Hindlimb muscle (tissue), 1 donor: Measurements from ENCODE around the gene IFI44L. TPM values are rescaled to one million over a fixed set of nuclear protein-coding genes. Genes with fewer than 3 reads are reported as not detected.
A peak's percentile ranks its signal among the peaks of the same experiment; 100 is the strongest.

Source experiments
- DNase-seq: peaks from one replicate; pipeline ENCODE4 v3.0.0-alpha.2; 2013
- polyA plus RNA-seq: library from polyadenylated mRNA; unstranded; fragments of 120-200 nt; gene quantifications from one replicate; pipeline ENCODE4 v1.2.1, GENCODE V29; 2013; ENCODE audit not compliant: insufficient read length

IFI44L gene
- polyA plus RNA-seq = 1.7 TPM

DNA sequence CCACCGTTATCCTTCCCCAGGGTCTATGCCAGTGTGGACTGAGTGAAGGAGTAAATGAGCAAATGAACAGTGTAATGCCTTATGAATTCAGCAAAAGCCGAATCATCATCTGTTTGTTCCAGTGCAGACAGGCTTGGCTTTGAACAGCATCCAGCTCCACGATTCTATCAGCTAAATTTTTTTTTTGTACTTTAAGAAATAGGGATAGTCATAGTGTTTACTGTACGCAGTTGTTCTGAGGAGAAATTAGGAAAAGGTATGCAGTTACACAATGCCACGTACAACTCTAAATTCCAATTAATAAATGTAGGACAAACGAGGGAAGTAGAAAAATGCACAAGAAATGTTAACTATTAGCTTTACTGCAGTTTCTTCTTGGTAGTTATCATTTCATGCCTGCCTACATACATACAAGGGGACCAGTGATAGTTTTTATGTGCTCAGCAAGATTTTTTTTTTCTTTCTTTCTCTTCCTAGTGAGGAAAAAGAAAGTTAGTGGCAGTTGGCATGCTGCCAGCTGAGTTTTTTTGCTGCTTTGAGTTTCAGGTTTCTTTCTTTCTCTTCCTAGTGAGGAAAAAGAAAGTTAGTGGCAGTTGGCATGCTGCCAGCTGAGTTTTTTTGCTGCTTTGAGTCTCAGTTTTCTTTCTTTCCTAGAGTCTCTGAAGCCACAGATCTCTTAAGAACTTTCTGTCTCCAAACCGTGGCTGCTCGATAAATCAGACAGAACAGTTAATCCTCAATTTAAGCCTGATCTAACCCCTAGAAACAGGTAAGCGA lies at the start of gene IFI44L:
TSS of gene IFI44L (plus strand) at position 646 of the 777 bp plus-strand sequence. CDS start 7,468 bp downstream, outside the sequence.
- DNase-seq = peak; percentile 37

DNA sequence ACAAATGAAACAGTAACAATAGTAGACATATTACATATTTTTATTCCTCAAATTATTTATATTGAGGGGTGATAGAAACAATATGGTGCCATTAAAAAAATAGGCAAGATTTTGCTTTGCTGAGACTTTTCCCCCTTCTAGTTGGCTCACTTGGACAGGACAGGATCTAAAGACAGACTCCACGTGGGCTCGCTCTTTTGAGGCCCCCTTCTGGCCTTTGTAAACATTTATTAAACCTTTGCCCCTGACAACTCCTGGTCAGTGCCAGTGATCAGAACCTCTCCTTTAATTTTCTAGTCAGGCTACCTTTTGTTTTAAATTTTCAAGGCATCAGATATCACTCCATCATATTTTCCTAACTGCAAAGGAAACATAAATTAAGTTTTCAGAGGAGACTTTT lies 49.7 kb upstream of the IFI44L start:
- no peak for DNase-seq

DNA sequence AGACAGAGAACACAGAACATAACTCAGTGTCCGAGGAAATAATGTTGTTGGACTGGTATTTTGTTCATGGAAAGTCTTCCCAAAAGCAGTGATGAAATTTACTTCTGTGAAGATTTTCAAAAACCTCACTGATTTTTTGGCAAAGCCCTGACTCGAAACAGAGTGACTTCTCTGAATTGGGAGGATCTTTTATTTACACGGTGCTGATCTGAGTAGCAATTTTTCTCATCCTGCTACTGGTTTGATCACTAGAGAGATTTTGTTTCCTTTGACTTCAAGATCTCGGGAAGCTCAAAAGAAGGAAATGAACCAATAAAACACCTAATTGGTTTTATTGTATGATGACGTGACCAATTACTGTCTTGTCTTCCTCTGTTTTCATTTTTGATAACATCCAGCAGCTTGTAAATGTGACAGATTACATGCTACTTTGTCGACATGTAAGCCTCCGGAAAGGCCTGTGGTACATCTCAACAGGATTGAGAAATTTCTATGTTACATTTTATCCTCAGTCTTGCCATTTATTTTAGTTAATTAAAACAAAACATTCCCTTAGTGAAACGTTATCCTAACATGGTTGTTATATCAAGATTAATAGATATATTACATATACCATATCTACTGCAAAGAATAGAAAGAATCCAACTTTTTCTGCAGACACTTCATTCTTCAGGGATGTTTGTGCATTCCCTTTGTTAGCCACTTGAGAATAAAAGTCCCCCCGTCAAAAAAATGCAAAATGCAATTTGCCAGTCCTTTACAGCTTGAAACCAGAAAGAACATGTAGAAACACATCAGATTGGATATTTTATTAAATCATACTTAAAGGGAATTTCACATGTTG lies 42.8 kb upstream of the IFI44L start:
- no peak for DNase-seq

DNA sequence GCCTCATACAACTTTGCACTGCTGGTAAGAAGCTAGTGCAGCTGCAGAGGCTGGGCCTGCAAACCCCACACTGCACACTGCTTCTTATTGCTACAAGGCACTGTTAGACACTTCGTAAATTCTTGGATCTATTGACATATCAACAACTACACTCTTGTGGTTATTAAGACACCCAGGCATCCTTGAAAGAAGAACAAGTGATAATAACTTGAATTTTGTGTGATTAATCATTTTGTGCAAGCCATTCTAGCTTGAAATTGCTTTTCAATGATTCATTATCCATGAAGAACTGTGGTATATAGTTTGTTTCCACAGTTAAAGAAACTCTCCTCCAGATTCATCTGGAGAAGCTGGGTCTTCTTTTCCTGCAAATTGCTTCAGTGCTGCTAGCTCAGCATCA lies 33.7 kb upstream of the IFI44L start:
- DNase-seq = no peak

DNA sequence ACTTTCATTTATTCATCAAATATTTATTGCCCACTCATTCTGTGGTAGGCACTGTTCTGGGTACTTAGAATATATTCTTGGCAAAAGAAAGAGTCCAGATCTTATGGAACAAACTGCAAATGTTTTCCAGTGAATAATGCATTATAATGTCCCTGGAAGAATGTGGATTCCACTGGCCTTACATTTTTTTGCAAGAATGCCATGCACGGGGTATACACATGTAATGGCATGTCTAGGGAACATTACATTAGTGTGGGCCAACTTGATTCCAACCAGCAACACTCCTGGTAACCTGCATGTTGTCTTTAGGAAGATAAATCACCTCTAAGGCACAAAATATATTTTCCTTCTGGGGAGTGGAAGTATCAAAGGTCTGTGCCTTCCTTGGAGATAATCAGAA lies 33.0 kb upstream of the IFI44L start:
- no peak for DNase-seq

DNA sequence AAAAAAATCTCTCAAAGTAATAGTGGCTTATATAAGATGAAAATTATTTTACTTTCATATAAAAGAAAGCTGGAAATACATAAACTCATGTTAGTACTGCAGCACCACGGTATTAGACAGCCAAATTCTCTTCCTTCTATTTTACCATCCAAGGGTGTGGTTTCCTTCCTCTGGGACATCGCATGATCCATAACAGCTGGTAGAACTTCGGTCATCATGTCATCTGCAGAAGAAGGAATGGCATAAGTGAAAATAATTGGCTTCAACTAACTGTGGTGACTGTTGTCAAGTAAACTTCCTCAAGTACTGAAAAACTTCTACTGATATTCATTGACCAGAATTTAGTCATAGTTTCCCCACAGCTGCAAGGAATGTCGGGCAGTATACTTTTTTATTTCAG lies 28.3 kb upstream of the IFI44L start:
- DNase-seq = peak; percentile 3

DNA sequence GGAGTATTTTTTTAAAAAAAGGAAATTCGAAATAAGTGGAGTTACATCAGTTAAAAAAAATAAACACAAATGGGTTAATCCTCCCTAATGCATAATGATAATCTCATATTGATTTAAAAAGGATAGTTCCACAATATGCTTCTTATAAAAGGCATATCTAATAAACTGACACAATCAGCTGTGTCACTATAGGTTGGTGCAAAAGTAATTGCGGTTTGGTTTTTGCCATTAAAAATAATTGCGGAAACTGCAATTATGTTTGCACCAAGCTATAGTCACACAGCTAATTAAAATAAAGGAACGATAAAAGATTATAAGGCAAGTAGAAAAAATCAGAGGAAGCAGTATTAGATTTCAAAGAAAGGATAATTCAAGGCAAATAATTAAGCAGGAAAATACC lies 21.0 kb upstream of the IFI44L start:
- no peak for DNase-seq

DNA sequence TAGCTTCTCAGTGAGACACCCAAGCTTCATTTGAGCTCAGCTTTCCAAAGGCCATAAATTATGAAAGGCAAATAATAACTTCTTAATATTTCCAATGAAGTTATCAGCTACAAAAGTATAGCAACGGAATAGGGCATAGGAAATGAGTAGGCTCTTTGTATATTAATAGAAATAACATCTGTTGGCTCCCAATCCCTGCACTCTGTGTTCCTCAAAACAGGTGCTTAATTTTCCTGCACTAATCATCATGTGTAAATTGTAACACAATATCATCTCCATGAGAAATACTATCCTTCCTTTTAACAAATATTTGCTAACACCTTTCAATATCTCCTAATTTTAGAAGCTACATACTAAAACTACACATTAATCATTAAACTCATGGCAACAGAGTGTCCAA lies 19.2 kb upstream of the IFI44L start:
- DNase-seq = no peak

DNA sequence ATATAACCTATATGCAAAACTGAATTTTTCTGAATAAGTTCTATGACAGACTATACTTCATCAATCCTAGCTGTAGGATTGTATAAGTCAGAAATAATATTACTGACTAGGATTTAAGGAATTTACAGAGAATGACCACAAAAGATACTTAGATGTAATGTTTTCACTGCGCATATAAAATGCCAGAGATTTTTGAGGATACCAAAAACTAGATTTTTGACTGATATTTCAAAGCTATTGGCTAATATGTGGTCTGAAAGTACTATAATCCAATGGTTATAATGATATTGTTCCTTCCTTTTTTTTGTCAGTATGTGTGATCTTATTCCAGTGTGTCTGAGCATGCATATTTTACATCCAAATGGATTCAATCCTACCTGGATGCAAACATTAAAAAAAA lies 17.0 kb upstream of the IFI44L start:
- no peak for DNase-seq

DNA sequence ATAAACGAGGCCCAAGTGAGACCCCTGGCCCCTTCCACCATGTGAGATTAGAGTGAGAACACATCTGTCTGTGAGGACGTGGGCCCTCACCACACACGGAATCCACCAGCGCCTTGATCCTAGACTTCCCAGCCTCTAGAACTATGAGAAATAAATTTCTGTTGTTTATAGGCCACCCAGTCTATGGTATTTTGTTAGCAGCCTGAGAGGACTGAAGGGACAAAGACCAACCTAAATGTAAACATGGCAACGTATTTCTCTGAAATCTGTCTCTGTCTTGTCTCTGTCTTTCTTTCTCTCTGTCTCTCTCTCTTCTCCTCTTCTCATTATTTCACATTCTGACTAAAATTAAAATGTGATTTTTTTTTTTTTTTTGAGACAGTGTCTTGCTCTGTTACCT lies 15.6 kb upstream of the IFI44L start:
- DNase-seq = no peak

DNA sequence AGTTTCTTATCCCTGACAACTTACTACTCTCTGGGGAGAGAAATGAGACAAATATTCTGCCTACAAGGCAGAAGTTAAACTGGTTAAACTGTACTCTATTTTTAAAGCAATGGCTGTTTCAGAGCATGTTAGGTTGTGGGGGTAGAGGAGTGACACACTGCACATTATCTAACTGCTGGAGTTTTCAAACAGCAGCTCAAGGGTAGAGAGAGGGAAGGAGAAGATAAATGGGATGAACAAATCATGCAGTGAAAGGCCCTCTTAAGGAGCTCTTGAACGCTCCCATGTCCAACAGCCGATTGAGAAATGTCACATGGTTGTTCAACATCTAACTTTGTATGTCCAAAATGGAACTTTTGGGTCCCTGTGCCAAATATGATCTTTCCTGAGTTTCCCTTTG lies 14.0 kb upstream of the IFI44L start:
- no peak for DNase-seq

DNA sequence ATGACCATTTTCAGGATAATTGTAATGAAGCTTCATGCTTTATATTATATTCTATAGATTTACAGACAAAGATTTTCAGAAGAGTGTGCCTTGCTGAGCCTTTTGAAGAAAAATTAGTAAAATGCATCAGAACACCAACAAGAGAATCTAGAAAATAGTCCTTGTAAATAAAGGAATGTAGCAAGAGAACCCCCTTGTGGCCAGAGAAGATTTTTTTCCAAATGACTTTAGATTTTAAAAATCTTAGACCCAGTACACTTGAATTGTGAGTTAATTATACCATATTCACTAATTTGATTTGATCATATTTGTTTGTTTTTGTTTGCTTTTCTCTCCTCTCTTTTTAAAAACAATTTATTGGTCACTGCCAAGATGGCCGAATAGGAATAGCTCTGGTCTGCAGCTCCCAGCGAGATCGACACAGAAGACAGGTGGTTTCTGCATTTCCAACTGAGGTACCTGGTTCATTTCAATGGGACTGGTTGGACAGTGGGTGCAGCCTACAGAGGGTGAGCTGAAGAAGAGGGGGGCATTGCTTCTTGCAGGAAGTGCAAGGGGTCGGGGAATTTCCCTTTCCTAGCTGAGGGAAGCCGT lies 12.8 kb upstream of the IFI44L start:
- DNase-seq = peak; percentile 6

DNA sequence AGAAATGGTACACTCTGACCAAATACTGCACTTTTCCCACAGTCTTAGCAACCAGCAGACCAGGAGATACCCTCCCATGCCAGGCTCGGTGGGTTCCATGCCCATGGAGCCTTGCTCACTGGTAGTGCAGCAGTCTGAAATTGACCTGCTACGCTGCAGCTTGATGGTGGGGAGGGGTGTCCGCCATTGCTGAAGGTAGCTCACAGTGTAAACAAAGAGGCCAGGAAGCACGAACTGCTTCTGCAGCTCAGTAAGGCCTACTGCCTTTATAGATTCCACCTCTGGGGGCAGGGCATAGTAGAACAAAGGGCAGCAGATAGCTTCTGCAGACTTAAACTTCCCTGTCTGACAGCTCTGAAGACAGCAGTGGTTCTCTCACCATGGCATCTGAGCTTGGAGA lies 12.3 kb upstream of the IFI44L start:
- no peak for DNase-seq

DNA sequence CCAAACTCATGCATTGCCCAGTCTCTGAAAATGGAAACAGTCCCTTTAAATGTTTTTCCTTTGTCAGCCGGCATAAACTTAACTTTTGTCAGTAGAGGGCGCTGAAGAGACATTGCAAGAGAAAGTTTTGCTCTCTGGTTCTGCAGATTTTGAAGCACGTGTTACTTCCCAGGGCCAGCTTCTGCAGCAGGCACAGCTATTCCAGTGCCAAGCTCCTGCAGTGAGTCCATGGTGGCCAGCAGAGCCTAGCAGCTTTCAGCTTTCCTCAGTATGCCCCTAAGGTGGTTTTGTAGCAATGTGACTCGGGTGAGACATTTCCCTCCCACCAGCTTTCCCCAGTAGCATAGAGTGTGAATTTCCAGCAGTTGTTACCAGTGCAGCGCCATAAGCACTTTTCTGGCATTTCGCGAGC lies 2.6 kb upstream of the IFI44L start:
- peak; percentile 80 for DNase-seq

DNA sequence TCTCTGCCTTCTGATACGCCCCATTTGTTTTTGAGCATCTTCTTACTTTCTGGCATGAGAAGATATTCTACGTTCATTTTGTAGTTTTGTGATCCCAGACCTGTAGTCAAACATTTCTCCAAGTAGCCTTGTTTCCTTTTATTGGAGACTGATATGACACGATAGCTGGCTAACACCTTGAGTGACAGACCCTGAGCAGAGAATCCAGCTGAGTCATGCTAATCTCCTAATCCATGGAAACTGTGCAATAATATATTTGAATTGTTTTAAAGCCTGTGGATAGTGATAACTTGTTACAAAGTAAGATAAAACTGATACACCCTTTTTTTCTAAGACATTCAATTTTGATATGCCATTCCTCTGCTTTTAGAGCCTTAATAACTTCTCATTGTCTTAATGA lies 1.2 kb upstream of the IFI44L start:
- no peak for DNase-seq

DNA sequence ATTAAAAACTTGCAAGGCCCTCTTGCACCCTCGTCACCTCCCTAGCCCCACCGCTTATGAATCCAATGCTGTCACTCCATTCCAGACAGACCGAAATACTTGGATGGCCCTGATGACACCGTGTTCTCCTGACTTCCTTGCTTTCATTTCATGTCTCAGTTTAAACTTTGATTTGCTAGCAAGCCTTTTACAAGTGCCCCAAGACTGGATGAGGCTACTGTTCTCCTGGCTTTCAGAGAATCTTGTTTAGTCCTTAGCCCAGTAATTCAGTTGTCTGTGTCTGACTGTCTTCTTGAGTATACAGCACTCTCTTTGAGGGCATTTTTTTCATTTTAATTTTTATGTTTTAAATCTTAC lies 824 bp upstream of the IFI44L start:
- DNase-seq = no peak

DNA sequence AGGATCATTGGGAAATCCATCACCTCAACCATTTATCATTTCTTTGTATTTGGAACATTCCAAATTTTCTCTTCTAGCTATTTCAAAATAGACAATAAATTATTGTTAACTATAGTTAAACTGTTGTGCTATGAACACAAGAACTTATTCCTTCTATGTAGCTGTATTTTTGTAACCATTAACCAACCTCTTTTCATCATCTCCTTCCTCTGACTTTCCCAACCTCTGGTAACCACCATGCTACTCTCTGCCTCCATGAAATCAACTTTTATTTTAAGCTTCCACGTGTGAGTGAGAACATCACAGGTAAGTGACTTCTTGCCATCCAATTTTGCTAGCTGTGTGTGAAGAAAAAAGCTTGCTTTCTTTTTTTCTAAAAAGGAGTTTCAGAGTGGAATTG lies 418 bp downstream of the IFI44L start:
- DNase-seq = no peak

DNA sequence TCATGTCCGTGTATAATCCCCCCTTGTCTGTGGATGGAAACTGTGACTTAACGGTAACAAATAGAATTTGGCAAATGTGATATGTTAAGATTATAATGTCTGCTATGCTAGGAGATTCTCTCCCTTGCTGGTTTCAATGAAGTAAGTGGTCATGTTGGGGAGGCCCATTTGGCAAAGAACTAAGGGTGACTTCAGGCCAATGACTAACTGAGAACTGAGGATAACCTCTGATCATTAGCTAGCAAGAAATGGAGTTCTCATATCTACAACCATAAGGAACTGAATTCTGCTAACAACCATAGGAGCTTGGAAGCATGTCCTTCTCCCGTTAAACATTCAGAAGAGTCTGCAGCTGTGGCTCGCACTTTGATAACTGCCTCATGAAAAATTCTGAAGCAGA lies 2.3 kb downstream of the IFI44L start:
- peak; percentile 6 for DNase-seq

DNA sequence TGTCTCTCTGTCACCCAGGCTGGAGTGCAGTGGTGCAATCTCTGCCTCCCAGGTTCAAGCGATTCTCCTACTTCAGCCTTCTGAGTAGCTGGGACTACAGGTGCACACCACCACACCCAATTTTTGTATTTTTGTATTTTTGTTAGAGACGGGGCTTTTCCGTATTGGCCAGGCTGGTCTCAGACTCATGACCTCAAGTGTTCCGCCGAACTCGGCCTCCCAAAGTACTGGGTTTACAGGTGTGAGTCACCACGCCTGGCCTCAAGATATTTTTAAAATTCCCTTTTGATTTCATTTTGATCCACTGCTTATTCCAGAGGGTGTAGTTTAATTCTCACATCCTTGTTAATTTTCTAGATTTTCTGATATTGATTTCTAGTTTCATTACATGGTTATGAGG lies 3.8 kb downstream of the IFI44L start:
- DNase-seq = no peak

DNA sequence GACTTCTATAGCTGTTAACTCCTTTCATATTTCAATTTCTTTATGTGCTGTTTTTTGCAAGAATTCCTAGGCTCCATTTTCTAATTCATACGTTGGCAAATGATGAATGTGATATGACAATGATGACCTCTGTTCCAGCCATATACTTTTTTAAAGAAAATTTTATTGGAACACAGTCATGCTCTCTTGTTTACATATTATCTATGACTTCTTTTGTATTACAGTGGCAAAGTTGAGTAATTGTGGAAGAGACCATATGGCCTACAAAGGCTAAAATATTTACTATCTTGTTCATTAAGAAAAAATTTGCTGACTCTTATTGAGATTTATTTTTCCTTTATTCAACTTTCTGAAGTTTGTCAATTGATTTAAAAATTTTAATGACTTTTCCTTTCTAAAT lies 7.1 kb downstream of the IFI44L start:
- no peak for DNase-seq

DNA sequence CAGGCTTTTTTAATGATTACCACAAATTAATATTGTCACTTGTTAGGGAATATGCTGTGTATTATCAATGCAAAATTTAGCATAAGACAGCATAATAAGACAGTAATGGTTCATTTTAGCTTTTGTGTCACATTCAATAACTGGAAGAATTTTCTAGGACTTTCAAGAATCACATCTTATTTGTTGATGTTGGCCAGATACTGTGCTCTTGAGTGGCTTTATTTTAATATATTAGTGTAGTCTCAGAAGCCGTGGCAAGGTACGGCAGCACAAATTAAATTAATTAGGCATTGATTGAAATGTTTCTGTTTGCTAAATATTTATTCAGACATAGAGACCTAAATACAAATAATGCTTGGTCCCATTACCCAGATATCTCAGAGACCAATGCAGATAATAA lies 10.4 kb downstream of the IFI44L start:
- DNase-seq = no peak

DNA sequence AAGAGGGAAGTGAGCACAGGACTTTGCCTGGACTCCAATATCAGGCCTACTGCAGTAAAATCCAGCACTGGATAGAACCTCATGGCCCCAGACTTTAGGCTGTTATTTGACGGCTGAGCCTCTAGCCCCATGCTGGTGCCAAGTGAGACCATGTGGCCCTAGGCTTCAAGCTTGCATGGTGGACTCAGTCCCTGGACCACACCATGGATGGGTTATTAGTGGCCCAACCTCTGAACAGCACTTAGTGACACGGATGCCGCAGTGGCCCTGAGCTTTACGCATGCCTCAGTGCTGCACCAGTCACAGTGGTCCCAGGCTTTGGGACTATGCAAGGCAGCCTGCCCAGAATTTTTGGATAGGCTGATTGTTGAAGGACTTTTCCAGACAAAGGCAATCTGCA lies 13.0 kb downstream of the IFI44L start:
- no peak for DNase-seq

DNA sequence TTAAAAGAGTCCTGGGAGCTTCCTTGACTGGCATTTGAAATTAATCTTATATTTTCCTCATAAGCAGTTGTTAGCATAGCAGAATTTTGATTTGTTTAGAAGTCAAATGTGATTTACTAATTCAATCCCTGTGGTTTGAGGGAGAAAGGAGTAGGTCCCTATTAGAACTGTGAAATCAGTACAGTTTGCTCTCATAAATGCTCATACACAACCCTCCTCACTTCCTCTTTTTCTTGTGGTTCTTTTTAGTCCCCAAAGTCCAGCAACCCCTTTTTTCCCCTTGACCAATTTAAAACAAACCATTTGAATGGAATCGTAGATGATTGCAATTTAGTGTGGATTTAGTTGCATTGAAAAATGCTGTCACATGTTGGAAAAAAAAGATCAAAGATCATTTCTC lies 20.2 kb downstream of the IFI44L start:
- no peak for DNase-seq

DNA sequence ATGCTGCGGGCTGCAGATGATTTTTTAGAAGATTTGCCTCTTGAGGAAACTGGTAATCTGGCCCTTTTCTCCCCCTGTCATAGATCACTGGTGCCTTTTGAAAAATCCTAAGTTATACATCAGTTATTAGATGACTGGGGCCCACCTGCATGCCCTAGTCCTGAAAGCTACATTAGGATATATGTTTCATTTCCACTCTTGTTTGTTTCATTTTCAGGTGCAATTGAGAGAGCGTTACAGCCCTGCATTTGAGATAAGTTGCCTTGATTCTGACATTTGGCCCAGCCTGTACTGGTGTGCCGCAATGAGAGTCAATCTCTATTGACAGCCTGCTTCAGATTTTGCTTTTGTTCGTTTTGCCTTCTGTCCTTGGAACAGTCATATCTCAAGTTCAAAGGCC lies 21.3 kb downstream of the IFI44L start:
- no peak for DNase-seq
